ENCODE data around the gene MYOM1. TPM values are rescaled to one million over a fixed set of nuclear protein-coding genes. Genes with fewer than 3 reads are reported as not detected.

Gene MYOM1
- total RNA-seq, 4 donors from 2014 or later, result 1.3 to 29.7 (median 3.1) TPM

GRCh38 chr18:3236470-3236869 lies 16.7 kb upstream of the MYOM1 start:
- peaks cover 0 to 4% (median 2%) of the 10 kb centered on the region in 4 donors for H3K9me3 ChIP-seq
- H3K4me1 ChIP-seq, result no peaks in the 10 kb centered on the region
- TF ChIP-seq POLR2A (IDR thresholded peaks at IDR 0.05), result no peak
- TF ChIP-seq CTCF (IDR thresholded peaks at IDR 0.05), result no peak
- no peaks in the 10 kb centered on the region for H3K27me3 ChIP-seq
- H3K27ac ChIP-seq, result no peak overlapping the region
- no peaks in the 10 kb centered on the region for H3K36me3 ChIP-seq
- H3K4me3 ChIP-seq, result no peak overlapping the region
- no peak for DNase-seq

GRCh38 chr18:3235846-3236245 lies 16.1 kb upstream of the MYOM1 start:
- no peaks in the 10 kb centered on the region for H3K36me3 ChIP-seq
- DNase-seq, result no peak
- H3K27ac ChIP-seq, result no peak overlapping the region
- no peak overlapping the region for H3K4me3 ChIP-seq
- no peaks in the 10 kb centered on the region for H3K4me1 ChIP-seq
- H3K9me3 ChIP-seq, result no peaks in the 10 kb centered on the region
- TF ChIP-seq CTCF (IDR thresholded peaks at IDR 0.05), result no peak
- TF ChIP-seq POLR2A (IDR thresholded peaks at IDR 0.05), result no peak
- H3K27me3 ChIP-seq, result no peaks in the 10 kb centered on the region

GRCh38 chr18:3234457-3234856 lies 14.7 kb upstream of the MYOM1 start:
- Histone ChIP-seq H3K4me1 (no peaks in the 10 kb centered on the region), H3K9me3 (no peaks in the 10 kb centered on the region), H3K4me3 (no peak overlapping the region), H3K27me3 (no peaks in the 10 kb centered on the region), H3K27ac (no peak overlapping the region), H3K36me3 (no peaks in the 10 kb centered on the region)
- no peak for DNase-seq
- TF ChIP-seq CTCF (IDR thresholded peaks at IDR 0.05) (no peak), POLR2A (IDR thresholded peaks at IDR 0.05) (no peak)

GRCh38 chr18:3233433-3234168 lies 13.8 kb upstream of the MYOM1 start:
- DNase-seq, result no peak
- TF ChIP-seq POLR2A (IDR thresholded peaks at IDR 0.05), result no peak
- H3K27ac ChIP-seq, result peak overlapping the region in 2 of 4 donors; percentile 37 to 42

GRCh38 chr18:3233004-3233403 lies 13.2 kb upstream of the MYOM1 start:
- H3K4me1 ChIP-seq, result no peaks in the 10 kb centered on the region
- no peak for DNase-seq
- no peaks in the 10 kb centered on the region for H3K36me3 ChIP-seq
- no peak for TF ChIP-seq CTCF (IDR thresholded peaks at IDR 0.05)
- no peak for TF ChIP-seq POLR2A (IDR thresholded peaks at IDR 0.05)
- no peaks in the 10 kb centered on the region for H3K9me3 ChIP-seq
- H3K27me3 ChIP-seq, result no peaks in the 10 kb centered on the region
- H3K4me3 ChIP-seq, result no peak overlapping the region
- H3K27ac ChIP-seq, result peak overlapping the region in 2 of 4 donors; percentile 37 to 42

More at GRCh38 chr18:3233433-3234168, 13.8 kb upstream of the MYOM1 start:
- no peaks in the 10 kb centered on the region for H3K4me1 ChIP-seq
- no peaks in the 10 kb centered on the region for H3K9me3 ChIP-seq
- no peak overlapping the region for H3K4me3 ChIP-seq
- H3K27me3 ChIP-seq, result no peaks in the 10 kb centered on the region
- no peaks in the 10 kb centered on the region for H3K36me3 ChIP-seq

- H3K9me3 ChIP-seq, result no peaks in the 10 kb centered on the region
- no peaks in the 10 kb centered on the region for H3K36me3 ChIP-seq
- TF ChIP-seq CTCF (IDR thresholded peaks at IDR 0.05), result no peak
- TF ChIP-seq POLR2A (IDR thresholded peaks at IDR 0.05), result no peak
- no peak overlapping the region for H3K27ac ChIP-seq
- no peaks in the 10 kb centered on the region for H3K27me3 ChIP-seq
- no peak for DNase-seq
- H3K4me1 ChIP-seq, result no peaks in the 10 kb centered on the region
- no peak overlapping the region for H3K4me3 ChIP-seq
Observed at GRCh38 chr18:3230401-3231334, 10.9 kb upstream of the MYOM1 start.

Data from Peyer's patch (tissue), 4 donors.